GM18858 (cell line): ENCODE data around the gene TXNRD2.
"Not testable (repeated sequence)": the region's sequence is repeated elsewhere in the genome, so short reads cannot be mapped to it uniquely, and the experiment has no call there.

Experiments used
- ATAC-seq: cut with Tn5 transposase; IDR thresholded peaks from one replicate; pipeline ENCODE4 v1.9.1; 2021; ENCODE audit not compliant: unreplicated experiment

TXNRD2 gene

GRCh38 chr22:19849835-19850762, 91.5 kb downstream of the TXNRD2 start:
- no peak for ATAC-seq

- ATAC-seq = no peak
These were observed 93.1 kb downstream of the TXNRD2 start for GRCh38 chr22:19848298-19849224.

- ATAC-seq = no peak
These were observed 94.3 kb downstream of the TXNRD2 start for GRCh38 chr22:19847345-19847632.

- ATAC-seq = no peak
These were observed 94.8 kb downstream of the TXNRD2 start for GRCh38 chr22:19846620-19847344.

- ATAC-seq = no peak
These were observed 96.4 kb downstream of the TXNRD2 start for GRCh38 chr22:19845054-19845722.

- no peak for ATAC-seq
These were observed 97.1 kb downstream of the TXNRD2 start for GRCh38 chr22:19844377-19845053.

GRCh38 chr22:19843857-19844376, 97.7 kb downstream of the TXNRD2 start:
- no peak for ATAC-seq

GRCh38 chr22:19843107-19843856, 98.3 kb downstream of the TXNRD2 start:
- ATAC-seq = no peak

- no peak for ATAC-seq
These were observed 99.1 kb downstream of the TXNRD2 start for GRCh38 chr22:19842393-19843106.

GRCh38 chr22:19841641-19842392, 99.8 kb downstream of the TXNRD2 start:
- no peak for ATAC-seq

- ATAC-seq = no peak
These were observed 100.5 kb downstream of the TXNRD2 start for GRCh38 chr22:19840955-19841640.

GRCh38 chr22:19840059-19840458, 101.6 kb downstream of the TXNRD2 start:
- ATAC-seq = no peak

- ATAC-seq = no peak
These were observed 103.7 kb downstream of the TXNRD2 start for GRCh38 chr22:19837915-19838314.

GRCh38 chr22:19836512-19836911, 105.1 kb downstream of the TXNRD2 start:
- no peak for ATAC-seq

GRCh38 chr22:19834599-19834998, 107.0 kb downstream of the TXNRD2 start:
- ATAC-seq = no peak

- ATAC-seq = not testable (repeated sequence)
These were observed 108.3 kb downstream of the TXNRD2 start for GRCh38 chr22:19833327-19833726.

- no peak for ATAC-seq
These were observed 109.0 kb downstream of the TXNRD2 start for GRCh38 chr22:19832476-19833108.
